Stimulated activated CD4-positive, alpha-beta T cell treated with anti-CD3 and anti-CD28 coated beads, Interleukin-4, amount 100 ng/mL, for 24 hours (primary cell): ENCODE results near the gene DPRX.
"Not testable (repeated sequence)": the region's sequence is repeated elsewhere in the genome, so short reads cannot be mapped to it uniquely, and the experiment has no call there.

Source experiments
- DNase-seq: peaks from one replicate; pipeline ENCODE4 v3.0.0-alpha.2; 2020

The DPRX gene

DNA sequence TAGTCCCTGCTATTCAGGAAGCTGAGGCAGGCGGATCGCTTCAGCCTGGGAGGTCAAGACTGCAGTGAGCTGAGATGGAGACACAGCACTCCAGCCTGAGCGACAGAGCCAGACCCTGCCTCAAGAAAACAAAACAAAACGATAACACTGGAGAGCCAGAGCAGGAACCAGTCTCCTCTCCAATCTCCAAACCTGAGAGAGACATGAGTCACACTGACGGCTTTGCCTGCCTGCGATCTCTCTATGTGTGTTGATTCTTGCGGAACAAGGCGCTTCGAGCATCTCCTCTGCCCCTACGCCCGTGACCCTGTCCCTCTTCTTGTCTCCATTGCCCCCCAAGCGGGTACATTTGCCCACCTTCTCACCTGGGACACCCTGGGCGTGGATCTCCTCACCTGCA is 15.6 kb downstream of the DPRX start:
- no peak for DNase-seq

GRCh38 chr19:53647792-53648191 is 16.0 kb downstream of the DPRX start:
- DNase-seq = no peak

GRCh38 chr19:53649746-53650593 is 18.2 kb downstream of the DPRX start:
- no peak for DNase-seq

DNA sequence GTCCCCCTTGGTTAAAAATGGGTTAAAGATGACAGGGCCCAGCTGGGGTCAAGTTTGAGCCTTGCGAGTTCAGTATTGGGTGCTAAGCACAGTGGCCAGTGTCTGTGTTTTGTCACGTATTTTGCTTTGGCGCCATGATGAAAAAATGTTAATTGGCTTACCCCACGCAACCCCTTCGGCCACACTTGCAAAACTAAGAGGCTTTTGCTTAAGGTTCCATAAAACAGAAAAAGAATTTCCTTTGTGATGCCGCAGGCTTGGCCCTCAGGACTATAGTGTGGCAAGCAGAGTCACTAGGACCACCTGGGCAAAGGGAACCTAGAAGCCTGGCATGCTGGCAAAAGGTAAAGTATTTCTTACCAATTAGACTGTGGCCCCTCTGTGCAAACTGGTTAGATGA is 20.7 kb downstream of the DPRX start:
- no peak for DNase-seq

DNA sequence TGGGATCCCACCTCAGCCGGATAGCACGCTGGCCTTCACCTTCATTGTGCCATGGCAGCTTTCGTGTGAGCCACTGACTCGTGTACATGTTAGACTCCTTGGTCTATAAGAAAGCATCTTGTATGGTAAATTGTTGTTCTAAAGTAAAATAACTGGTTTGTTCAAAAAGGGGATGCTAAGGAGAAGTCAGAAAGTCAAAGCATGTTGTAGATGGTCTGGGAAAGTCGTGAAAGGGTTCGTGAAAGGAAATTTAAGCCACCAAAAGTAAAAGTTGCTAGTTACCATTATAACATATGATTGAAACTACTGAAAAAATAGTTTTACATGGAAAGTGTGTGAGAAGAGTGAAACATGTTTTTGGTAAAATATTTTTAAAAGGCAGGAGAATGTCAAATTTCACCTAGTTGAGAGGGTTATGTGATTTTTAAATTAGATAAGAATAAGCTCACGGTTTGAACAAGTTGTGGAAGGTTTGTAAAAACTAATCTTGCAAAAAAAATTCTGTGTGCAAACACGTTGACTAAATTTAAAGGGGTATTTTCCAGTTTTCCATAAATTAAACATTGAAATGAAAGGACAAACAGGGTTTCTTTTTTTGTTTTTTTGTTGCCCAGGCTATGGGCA is 23.4 kb downstream of the DPRX start:
- DNase-seq = no peak

- no peak for DNase-seq
Observed at GRCh38 chr19:53657330-53657729, 25.5 kb downstream of the DPRX start.

- no peak for DNase-seq
Observed at GRCh38 chr19:53657778-53658177, 26.0 kb downstream of the DPRX start.

DNA sequence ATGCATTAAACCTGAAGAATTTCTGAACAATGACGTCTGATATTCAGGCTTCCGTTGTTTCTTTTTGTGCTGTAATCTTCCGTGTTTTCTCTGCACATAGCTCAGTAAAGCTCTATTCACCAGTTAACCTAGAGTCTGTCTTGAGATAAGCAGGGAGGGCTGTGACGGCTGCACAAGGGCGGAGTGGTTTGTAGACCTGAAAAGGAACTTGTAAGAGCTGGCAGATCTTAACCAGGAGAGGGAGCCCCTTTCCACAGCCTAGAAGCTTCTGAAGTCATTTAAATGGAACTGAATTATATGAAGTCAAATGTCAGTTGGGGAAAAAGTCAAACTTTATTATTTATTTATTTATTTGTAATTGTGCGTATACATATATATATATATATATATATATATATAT is 27.5 kb downstream of the DPRX start:
- no peak for DNase-seq

- no peak for DNase-seq
Observed at GRCh38 chr19:53660584-53660983, 28.8 kb downstream of the DPRX start.

- no peak for DNase-seq
Observed at GRCh38 chr19:53662209-53662608, 30.4 kb downstream of the DPRX start.

GRCh38 chr19:53664152-53664551 is 32.4 kb downstream of the DPRX start:
- DNase-seq = no peak

GRCh38 chr19:53664760-53665159 is 33.0 kb downstream of the DPRX start:
- DNase-seq = no peak

DNA sequence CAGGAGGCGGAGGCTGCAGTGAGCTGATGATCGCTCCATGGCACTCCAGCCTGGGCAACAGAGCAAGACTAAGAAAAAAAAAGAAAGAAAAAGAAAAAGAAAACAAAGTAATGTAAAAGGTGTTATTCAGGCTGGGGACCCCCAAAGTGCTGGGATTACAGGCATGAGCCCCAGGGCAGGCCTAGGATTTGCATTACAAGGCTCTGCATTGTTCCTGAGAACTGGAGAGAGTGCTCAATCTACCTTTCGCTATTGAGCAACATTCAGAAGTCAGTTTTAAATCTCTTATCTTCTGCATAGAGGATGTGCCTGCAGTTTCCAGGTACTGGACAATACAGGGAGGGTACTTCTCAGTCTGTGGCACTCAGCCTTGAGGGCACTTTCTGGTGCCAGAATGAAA is 34.5 kb downstream of the DPRX start:
- not testable (repeated sequence) for DNase-seq

DNA sequence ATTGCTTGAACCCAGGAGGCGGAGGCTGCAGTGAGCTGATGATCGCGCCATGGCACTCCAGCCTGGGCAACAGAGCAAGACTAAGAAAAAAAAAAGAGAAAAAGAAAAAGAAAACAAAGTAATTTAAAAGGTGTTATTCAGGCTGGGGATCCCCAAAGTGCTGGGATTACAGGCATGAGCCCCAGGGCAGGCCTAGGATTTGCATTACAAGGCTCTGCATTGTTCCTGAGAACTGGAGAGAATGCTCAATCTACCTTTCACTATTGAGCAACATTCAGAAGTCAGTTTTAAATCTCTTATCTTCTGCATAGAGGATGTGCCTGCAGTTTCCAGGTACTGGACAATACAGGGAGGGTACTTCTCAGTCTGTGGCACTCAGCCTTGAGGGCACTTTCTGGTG is 37.0 kb downstream of the DPRX start:
- DNase-seq = not testable (repeated sequence)

DNA sequence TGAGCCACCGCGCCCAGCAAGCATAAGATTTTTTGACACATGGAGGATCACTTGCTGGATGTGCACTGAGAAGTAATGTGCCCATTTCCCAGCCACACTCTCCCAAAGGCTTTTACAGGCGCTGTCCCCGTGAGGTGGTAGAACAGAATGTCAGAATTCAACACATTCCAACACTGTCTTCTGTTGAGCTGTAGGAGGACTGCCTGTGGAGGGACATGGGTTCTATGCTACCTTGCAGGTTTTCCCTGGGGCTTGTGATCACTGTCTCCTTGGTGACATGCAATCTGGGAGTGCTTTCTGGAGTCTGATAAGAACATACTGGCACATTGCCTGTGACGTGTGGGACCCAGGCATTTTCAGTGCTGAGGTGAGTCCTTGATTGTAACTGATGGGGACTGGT is 38.5 kb downstream of the DPRX start:
- no peak for DNase-seq

DNA sequence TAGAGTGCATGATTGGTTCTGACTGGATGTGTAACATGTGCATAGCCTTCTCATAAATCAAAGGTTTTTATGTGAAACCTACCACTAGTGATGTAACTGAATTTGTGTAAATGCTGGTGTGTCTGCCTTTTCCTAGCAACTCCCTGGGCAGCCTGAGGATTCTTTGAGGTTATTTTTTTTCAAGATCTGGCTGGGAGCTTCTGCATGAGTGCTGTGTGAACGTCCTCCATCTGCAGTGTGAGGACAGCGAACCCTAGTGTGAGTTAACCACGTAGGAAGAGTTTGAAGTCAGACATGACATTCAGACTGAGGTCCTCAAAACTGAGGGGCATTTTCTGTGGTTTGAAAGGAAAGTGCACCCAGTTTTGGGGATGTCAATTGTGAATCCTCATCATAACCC is 39.9 kb downstream of the DPRX start:
- DNase-seq = no peak
